Activated T-cell treated with anti-CD3 and anti-CD28 coated beads, Interleukin-2, amount 50 U/mL, for 4 hours (primary cell): ENCODE data around the gene TTC6. TPM values are rescaled to one million over a fixed set of nuclear protein-coding genes. Genes with fewer than 3 reads are reported as not detected.

Experiments used
- ATAC-seq, 2 donors: fragments of 200-7000 bp; cut with Tn5 transposase; one replicate each; pipeline ENCODE4 v1.10.0; 2021
- DNase-seq: peaks from one replicate; pipeline ENCODE4 v3.0.0-alpha.2; 2020
- H3K27me3 Mint-ChIP-seq: one replicate; pipeline ENCODE4 v1.8.0; 2021; ENCODE audit warnings: low read depth, mixed read lengths
- H3K36me3 Mint-ChIP-seq: one replicate; pipeline ENCODE4 v1.8.0; 2022; ENCODE audit warnings: mixed read lengths; ENCODE audit not compliant: insufficient read depth
- H3K4me1 Mint-ChIP-seq: one replicate; pipeline ENCODE4 v1.8.0; 2021; ENCODE audit warnings: low read depth, mixed read lengths
- H3K4me3 Mint-ChIP-seq: one replicate; pipeline ENCODE4 v1.8.0; 2021; ENCODE audit warnings: mild to moderate bottlenecking, moderate library complexity, mixed read lengths
- H3K9me3 Mint-ChIP-seq: one replicate; pipeline ENCODE4 v1.8.0; 2021; ENCODE audit warnings: mixed read lengths
- total RNA-seq, 3 donors: library from RNA; stranded (reverse); gene quantifications; one replicate each; pipeline ENCODE4 v1.2.1, GENCODE V29; 2021

TTC6 gene
- total RNA-seq, 3 donors from 2014 or later, result not detected

DNA sequence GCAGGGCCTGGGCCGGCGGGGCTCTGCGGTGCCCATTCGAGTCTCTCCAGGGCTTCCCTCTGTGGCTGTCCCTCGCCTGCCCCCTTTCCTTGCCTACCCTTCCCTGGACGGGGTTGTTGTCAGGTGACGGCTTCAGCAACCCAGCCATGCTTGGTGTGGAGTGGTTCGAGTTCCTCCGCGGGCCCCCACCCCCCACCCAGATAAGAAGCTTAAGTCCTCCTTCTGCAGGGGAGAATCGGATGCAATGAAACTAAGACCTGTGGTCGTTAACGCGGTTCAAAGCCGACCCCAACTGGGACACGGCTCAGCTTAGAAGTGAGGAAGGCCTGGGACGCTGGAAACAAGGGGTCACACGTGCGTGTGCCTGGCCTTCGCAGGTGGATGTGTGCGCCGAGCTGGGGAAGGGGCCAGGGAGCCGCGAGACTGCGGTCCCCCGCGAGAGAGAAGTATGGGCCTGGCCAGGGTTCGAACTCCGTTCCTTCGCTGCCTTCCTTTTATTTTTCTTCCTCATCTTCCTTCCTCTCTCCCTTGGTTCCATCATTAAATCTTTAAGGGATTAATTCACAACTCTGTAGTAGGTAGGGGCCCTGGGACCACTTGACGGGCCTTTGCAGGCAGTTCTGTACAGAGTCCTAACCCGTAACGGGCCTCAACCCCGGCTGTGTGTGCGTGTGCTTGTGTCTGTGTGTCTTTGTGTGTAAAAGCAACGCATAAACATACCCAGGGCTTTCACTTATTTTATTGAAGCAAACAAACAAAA is 3.5 kb downstream of the TTC6 start:
- peaks cover 3% of the 10 kb centered on the region for H3K36me3 Mint-ChIP-seq
- peak overlapping the region; percentile 29 for H3K4me3 Mint-ChIP-seq
- H3K27me3 Mint-ChIP-seq, result peaks cover 84% of the 10 kb centered on the region
- ATAC-seq (no peak), DNase-seq (no peak)
- H3K4me1 Mint-ChIP-seq, result peaks cover 20% of the 10 kb centered on the region
- H3K9me3 Mint-ChIP-seq, result peaks cover 7% of the 10 kb centered on the region

DNA sequence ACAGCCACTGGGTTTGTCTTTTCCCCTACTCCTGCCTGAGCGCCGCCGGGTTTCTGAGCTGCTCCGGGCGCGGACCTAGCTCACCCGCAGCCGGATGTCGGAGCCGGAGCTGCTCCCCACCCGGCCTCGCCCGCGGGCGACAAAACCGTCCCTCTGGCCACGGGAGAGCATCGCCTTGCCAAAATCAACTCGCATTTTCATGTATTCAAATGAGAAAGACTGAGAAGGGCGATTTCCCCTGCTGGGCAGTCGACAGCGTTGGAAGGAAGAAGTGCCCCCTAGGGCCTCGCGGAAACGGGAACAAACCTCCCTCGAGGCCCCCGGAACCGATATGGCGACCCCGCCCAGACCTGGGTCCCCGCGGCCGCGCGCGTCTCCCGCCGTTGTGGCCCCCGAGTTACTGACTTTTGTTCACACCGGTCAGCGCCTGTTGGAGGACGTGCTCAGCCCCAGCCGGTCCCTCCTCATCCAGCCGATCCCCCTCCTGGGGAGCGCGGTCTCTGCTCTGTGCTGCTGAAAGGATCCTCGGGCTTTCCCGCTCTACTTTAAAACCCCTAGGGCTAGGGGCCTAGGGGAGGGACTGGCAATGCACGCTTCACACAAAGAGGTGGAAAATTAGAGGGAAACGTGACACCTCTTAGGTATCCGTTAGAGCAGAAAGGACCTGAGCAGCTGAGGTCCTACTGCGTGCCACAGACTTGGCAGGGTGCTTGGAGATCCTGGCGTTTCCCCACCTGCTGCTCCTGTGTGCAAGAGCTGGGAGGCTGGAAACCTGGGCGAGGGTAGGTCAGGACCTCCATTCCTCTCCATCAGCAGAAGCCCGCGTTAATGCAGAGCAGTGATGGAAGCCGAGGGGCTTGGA is 4.3 kb downstream of the TTC6 start:
- Mint-ChIP-seq H3K4me3 (no peak overlapping the region), H3K4me1 (peaks cover 16% of the 10 kb centered on the region), H3K36me3 (no peaks in the 10 kb centered on the region), H3K27me3 (peaks cover 82% of the 10 kb centered on the region), H3K9me3 (peaks cover 4% of the 10 kb centered on the region)
- DNase-seq, result no peak
- ATAC-seq, result no peak

DNA sequence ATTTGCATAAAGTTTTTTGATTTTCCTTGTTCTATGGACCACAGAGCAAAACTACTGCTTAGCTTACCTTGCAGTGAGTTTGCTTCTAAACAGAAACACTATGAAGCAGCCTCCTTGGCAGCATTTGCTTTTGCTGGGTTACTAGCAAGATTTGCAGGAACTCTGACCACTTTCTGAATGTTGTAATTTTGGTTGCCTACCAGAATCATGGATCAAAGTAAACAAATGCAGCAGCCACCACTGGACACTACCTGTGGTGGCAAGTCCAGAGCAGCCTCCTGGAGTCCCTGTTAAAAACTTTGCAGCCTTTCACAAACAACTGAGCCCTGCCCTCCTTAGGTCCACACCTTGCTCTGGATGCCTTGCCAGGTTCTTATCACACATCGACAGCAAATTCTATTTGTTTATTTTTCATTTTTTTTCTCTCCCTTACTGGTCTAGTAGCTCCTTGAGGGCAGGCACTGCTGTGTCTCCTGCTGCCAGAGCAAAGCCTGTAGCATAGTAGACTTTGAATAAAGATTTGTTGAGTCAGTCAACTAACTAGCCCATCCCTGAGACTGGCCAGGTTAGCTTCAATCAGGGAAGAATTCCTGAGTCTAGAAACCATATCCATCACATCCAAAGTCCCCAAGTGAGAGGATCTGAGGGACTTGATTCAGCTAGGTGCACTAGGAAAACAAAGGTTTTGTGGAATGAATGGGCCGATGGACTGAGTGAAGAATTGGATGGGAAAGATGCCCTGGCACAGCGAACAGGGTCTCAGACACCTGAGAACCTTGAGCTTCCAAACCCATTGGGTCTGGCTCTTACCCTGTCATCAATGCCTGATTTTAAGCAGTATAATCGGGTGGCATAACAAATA is 5.7 kb downstream of the TTC6 start:
- Mint-ChIP-seq H3K27me3 (peaks cover 80% of the 10 kb centered on the region), H3K4me1 (peaks cover 12% of the 10 kb centered on the region), H3K36me3 (no peaks in the 10 kb centered on the region), H3K9me3 (peaks cover 4% of the 10 kb centered on the region), H3K4me3 (no peak overlapping the region)
- ATAC-seq (no peak), DNase-seq (no peak)

DNA sequence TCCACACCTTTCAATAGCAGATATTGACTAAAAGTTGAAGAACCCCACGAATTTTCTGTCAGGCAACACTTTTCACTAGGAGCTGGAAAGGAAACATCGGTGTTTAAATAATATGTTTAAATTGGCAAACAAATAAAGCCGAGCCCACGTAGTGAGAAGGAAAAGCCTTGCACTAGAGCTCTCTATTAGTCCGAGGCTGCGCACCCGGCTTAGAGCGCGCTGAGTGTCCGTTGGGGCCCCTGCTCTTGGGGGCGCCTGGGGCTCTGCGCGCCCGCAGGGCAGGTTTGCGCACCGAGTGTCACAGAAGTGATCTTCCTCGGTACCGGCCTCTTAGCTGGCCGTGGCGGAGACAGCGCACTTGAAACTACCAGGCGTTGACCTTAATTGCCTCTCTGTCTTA is 6.4 kb downstream of the TTC6 start:
- Mint-ChIP-seq H3K36me3 (no peaks in the 10 kb centered on the region), H3K4me3 (no peak overlapping the region), H3K9me3 (peaks cover 8% of the 10 kb centered on the region), H3K27me3 (peaks cover 77% of the 10 kb centered on the region), H3K4me1 (peaks cover 7% of the 10 kb centered on the region)
- no peak for ATAC-seq
- DNase-seq, result no peak

DNA sequence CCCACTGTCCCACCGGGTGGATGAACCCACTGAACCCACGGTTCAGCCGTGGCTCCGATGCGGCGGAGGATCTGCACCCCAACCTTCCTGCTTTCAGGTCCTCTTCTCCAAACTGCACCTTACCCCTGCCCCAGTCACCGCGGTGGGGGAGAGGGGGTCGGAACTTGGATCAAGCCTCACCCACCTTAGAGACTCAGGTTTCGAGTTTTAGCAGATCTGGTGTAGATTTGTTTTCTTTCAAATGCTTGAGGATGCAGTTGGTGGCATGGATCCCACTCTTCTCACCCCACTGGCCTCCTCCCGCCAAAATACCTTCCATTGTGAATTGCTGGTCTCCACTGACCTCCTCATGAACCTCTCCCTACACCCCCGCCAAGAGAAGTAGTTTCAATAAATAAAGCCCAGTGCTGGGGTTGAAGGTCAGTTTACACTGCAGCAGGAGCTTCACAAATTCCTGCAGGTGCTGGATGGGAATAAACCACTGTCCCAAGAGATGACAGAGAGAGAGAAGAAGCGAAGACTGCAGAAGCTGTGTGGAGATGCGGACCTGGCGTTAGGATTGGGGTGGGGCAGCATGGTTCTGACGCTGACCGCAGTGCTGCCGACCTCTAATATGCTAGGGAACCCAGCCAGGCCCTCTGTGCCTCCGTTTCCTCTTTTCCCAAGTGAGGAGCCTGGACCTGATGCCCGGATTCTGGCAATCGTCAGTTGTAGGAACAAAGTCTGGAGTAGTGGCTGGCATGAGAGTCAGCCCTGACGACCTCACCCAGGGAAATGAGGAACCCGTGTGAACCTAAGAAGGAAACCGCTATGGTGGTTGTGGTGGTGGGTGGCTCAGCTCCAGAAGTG is 7.4 kb downstream of the TTC6 start:
- Mint-ChIP-seq H3K9me3 (peaks cover 8% of the 10 kb centered on the region), H3K4me1 (peaks cover 7% of the 10 kb centered on the region), H3K36me3 (no peaks in the 10 kb centered on the region), H3K27me3 (peaks cover 68% of the 10 kb centered on the region), H3K4me3 (no peak overlapping the region)
- ATAC-seq, result no peak
- no peak for DNase-seq

DNA sequence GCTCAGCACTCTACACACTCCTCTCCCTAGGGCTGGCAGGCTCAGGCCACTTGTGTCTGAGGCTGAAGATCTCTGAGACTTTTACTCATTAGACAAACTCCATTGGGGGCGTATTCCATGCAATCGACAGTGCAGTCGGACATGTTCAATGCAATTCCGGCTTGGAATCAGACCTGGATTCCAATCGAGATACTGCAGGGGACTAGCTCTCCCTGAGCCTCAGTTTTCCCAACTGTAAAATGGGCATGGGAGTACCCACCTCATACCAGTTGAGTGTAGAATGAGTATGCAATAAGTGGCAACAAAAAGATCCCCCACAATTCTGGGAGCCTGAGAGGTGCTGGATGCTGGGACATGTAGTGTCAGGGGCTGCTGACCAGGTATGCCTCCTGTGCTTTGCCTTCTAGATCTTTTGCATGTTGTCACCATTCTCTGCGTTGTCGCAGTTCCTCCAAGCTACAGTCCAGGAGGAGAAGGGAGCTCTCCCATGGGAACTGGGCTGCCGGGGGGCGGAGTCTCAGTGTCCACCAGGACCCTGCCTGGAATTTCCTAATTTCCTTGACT is 8.3 kb downstream of the TTC6 start:
- no peaks in the 10 kb centered on the region for H3K36me3 Mint-ChIP-seq
- no peak for ATAC-seq
- no peak for DNase-seq
- peaks cover 8% of the 10 kb centered on the region for H3K9me3 Mint-ChIP-seq
- no peak overlapping the region for H3K4me3 Mint-ChIP-seq
- H3K4me1 Mint-ChIP-seq, result peaks cover 5% of the 10 kb centered on the region
- H3K27me3 Mint-ChIP-seq, result peaks cover 60% of the 10 kb centered on the region

DNA sequence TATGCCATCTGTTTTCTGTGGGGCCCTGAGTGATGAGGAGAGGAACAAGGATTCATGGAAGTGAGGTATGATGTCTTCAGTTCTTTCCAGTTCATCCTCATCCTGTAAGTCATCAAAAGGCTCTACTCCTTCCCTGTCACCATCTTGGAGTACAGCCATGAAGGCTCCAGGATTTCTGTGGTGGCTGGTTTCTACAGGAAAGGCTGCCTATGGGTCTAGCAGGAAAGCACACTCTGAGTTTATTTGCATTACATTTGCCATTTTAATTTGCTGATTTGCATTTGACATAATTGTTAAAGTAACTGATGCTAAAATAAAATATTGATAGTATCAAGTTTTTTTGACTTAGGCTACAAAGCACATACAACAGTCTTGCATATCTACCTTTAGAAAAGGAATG is 11.2 kb downstream of the TTC6 start:
- Mint-ChIP-seq H3K27me3 (peaks cover 43% of the 10 kb centered on the region), H3K36me3 (no peaks in the 10 kb centered on the region), H3K4me3 (no peak overlapping the region), H3K9me3 (peaks cover 17% of the 10 kb centered on the region), H3K4me1 (no peaks in the 10 kb centered on the region)
- DNase-seq, result no peak
- ATAC-seq, result no peak

DNA sequence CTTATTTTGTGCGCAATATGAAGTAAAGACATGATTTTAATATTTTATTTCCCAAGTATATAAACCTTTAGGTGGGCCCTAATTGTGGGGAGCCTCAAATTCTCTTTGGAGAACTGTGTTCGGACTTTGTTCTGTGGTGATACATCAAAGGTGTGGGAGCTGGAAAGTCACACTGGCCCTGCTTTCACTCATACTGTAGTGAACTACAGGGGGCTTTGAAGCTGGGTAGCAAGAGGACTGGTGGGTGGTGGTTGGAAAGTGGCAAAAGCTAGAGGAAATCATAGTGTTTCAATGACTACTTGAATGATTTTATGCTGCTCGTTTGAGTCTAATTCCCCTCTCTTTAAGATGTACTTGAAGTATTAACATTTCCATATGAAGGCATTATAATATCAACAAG is 13.2 kb downstream of the TTC6 start:
- DNase-seq (no peak), ATAC-seq (no peak)
- Mint-ChIP-seq H3K4me3 (no peak overlapping the region), H3K36me3 (no peaks in the 10 kb centered on the region), H3K9me3 (peaks cover 23% of the 10 kb centered on the region), H3K27me3 (peaks cover 29% of the 10 kb centered on the region), H3K4me1 (no peaks in the 10 kb centered on the region)

DNA sequence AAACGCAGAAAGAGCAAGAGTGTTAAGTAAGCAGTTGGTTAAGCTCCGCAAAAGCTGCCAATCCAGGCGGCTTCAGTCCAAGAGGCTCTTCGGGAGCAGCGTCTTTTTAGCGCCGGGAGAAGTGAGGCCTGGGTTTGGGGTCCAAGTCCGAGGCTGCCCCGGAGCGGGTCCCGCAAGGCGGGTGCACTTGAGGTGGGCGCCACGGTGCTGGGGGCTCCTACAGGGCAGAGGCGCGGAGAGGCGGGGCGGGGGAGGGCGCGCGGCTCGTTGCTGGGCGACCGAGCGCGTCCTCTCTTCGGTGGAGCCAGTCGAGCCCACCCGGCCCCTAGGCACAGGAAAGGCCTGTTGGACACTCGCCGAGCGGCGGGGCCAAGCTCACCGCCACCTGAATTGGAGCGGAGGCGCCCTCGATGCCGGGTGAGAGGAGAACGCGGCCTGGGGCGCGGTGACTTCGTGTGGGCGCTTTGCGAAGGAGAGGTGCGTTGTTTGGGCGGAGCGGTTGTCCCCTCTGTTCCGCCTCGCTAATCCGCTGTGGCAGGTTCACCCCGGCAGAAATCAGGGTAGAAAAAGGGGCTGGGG is 15.6 kb downstream of the TTC6 start:
- H3K9me3 Mint-ChIP-seq, result peaks cover 40% of the 10 kb centered on the region
- peaks cover 20% of the 10 kb centered on the region for H3K27me3 Mint-ChIP-seq
- DNase-seq, result no peak
- ATAC-seq, result no peak
- H3K4me3 Mint-ChIP-seq, result no peak overlapping the region
- no peaks in the 10 kb centered on the region for H3K4me1 Mint-ChIP-seq
- peaks cover 2% of the 10 kb centered on the region for H3K36me3 Mint-ChIP-seq

DNA sequence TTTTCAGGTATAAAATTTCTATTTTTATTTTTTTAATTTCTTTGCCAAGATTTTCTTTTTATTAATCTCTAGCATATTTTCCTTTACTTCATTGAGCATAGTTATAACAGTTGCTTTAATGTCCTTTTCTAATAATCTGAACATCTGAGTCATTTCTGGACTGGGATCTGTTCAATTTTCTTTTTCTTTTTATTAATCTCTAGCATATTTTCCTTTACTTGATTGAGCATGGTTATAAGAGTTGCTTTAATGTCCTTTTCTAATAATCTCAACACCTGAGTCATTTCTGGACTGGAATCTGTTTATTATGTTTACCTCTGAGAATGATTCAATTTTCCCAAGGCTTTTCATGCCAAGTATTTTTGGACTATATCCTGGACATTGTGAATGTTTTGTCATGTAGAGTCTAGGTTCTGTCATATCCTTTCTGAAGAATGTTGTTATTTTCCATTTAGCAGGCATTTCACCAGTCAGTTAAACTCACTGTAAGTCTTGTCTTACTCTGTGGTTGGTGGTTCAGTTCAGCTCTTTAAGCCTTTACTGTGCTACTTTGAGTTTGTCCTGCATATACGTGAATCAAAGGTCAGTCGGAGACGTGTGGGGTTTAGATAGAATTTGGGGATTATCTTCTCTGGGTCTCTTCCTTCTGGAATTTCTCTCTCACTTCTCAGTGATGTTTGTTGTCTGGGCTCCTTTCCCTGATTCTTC is 20.3 kb downstream of the TTC6 start:
- H3K9me3 Mint-ChIP-seq, result peaks cover 39% of the 10 kb centered on the region
- peaks cover 2% of the 10 kb centered on the region for H3K36me3 Mint-ChIP-seq
- H3K27me3 Mint-ChIP-seq, result peaks cover 10% of the 10 kb centered on the region
- H3K4me1 Mint-ChIP-seq, result no peaks in the 10 kb centered on the region
- DNase-seq (no peak), ATAC-seq (no peak)
- H3K4me3 Mint-ChIP-seq, result no peak overlapping the region

DNA sequence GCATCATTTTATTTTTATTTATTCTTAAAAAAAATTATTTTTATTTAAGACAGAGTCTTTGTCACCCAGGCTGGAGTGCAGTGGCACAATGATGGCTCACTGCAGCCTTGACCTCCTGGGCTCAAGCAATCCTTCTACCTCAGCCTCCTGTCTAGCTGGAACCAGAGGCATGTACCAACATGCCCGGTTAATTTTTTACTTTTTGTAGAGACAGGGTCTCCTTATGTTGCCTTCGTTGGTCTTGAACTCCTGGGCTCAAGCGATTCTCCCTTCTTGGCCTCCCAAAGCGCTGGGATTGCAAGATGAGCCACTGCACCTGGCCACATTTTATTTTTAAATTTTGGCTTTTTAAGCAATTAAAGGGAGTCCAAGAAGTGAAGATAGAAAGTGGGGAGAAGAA is 21.4 kb downstream of the TTC6 start:
- peaks cover 2% of the 10 kb centered on the region for H3K36me3 Mint-ChIP-seq
- H3K27me3 Mint-ChIP-seq, result peaks cover 10% of the 10 kb centered on the region
- H3K4me1 Mint-ChIP-seq, result no peaks in the 10 kb centered on the region
- H3K9me3 Mint-ChIP-seq, result peaks cover 34% of the 10 kb centered on the region
- H3K4me3 Mint-ChIP-seq, result no peak overlapping the region
- ATAC-seq, result no peak
- DNase-seq, result no peak

DNA sequence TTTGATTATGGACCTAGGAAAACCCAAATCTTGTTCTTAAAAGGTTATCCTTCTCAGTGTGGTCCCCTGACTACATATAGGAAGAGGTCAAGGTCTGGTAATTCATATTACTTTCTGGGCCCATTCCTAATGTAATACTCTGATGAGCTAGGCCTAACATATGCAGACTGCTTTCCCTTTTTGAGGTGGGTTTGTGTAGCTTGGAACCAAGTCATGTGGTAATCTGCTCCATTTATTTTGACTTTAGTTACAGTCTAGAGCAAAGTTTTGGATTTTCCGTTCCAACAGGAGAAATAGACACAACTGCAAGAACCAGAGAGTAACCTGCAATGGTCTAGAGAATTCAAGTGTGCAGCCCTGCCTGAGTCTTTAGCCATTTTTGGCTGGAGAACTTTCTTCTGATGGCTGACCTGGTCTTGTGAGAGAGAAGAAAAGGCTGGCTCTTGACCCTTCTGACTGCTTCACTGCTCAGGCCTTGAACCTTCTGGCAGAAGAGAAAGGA is 22.5 kb downstream of the TTC6 start:
- Mint-ChIP-seq H3K4me3 (no peak overlapping the region), H3K27me3 (peaks cover 15% of the 10 kb centered on the region), H3K4me1 (no peaks in the 10 kb centered on the region), H3K9me3 (peaks cover 27% of the 10 kb centered on the region), H3K36me3 (peaks cover 2% of the 10 kb centered on the region)
- DNase-seq (no peak), ATAC-seq (no peak)
